ENCODE data around the gene ZNF292.
A peak's percentile ranks its signal among the peaks of the same experiment; 100 is the strongest.
"Not testable (repeated sequence)": the region's sequence is repeated elsewhere in the genome, so short reads cannot be mapped to it uniquely, and the experiment has no call there.

Gene ZNF292

GRCh38 chr6:87181903-87182302 is 26.5 kb downstream of the ZNF292 start:
- Mint-ChIP-seq H3K27ac (peak overlapping the region; percentile 87), H3K4me3 (peak overlapping the region; percentile 70), H3K27me3 (no peaks in the 10 kb centered on the region), H3K36me3 (peaks cover 33% of the 10 kb centered on the region), H3K9me3 (ENCODE audit: low read depth) (no peaks in the 10 kb centered on the region), H3K4me1 (ENCODE audit: low read depth) (peaks cover 83% of the 10 kb centered on the region)

DNA sequence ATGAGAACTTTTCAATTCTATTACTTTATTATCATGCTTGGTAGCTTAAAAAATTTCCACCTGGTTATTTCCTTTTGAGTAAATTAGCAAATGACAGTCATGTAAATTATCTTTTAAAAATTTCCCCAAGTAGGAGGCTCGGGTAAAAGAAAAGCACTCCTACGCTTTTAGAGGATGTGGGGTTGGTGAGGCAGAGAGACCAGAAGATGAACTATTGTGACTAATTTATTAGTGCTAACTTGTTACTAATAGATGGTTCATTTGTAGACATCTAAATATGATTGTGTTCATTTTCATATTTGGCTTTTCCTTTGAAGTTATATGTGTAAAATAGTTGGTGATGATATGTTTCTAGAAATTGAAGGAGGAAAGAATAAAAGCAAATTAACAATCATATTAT is 27.0 kb downstream of the ZNF292 start:
- peak overlapping the region; percentile 70 for H3K4me3 Mint-ChIP-seq

DNA sequence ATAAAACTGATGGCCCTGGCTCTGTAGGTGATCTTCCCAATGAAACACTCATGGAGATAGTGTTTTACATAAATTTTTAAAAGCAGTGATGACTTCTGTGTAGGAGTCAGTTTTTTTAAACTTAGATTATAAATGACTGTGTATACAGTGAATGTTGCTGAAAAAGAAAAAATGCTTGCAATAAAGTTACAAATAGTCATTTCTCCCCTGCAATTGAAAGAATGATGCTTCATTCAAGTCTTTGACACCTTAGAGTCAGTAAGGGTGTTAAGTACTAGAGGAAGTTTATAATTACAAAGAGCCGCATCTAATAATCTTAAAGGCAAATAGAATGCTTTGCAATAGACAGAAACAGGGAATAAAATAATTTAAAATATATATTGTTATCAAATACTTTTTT is 27.6 kb downstream of the ZNF292 start:
- Mint-ChIP-seq H3K9me3 (ENCODE audit: low read depth) (no peaks in the 10 kb centered on the region), H3K4me3 (peak overlapping the region; percentile 46), H3K27ac (peak overlapping the region; percentile 81), H3K27me3 (no peaks in the 10 kb centered on the region), H3K4me1 (ENCODE audit: low read depth) (peaks cover 80% of the 10 kb centered on the region), H3K36me3 (peaks cover 28% of the 10 kb centered on the region)

More for the DNA sequence above, 27.0 kb downstream of the ZNF292 start:
- H3K4me1 Mint-ChIP-seq (ENCODE audit: low read depth), result peaks cover 83% of the 10 kb centered on the region
- H3K27ac Mint-ChIP-seq, result peak overlapping the region; percentile 87
- no peaks in the 10 kb centered on the region for H3K27me3 Mint-ChIP-seq
- no peaks in the 10 kb centered on the region for H3K9me3 Mint-ChIP-seq (ENCODE audit: low read depth)
- H3K36me3 Mint-ChIP-seq, result peaks cover 32% of the 10 kb centered on the region

GRCh38 chr6:87183687-87184086 is 28.3 kb downstream of the ZNF292 start:
- no peaks in the 10 kb centered on the region for H3K27me3 Mint-ChIP-seq
- no peaks in the 10 kb centered on the region for H3K9me3 Mint-ChIP-seq (ENCODE audit: low read depth)
- peak overlapping the region; percentile 54 for H3K27ac Mint-ChIP-seq
- H3K4me1 Mint-ChIP-seq (ENCODE audit: low read depth), result peaks cover 77% of the 10 kb centered on the region
- H3K4me3 Mint-ChIP-seq, result no peak overlapping the region
- peaks cover 27% of the 10 kb centered on the region for H3K36me3 Mint-ChIP-seq

DNA sequence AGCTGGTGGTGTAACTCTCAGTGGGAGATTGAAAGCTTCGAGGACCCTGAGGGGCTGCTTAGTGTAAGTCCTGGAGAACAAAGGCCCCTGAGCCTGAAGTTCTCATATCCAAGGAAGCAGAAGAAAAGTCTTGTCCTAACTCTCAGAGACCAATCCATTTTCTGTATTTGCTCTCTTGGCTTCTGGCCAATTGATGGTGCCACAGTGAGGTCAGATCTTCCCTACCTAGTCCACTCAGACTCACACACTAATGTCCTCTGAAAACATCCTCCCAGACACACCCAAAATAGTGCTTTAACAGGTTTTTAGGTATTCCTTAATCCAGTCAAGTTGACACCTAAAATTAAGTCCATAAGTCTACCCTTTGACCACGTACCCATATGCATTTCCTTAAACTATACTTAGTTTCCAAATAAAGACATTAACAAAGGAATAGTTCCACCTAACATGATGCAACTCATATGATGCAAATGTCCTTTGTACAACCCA is 29.4 kb downstream of the ZNF292 start:
- Mint-ChIP-seq H3K36me3 (peaks cover 26% of the 10 kb centered on the region), H3K9me3 (ENCODE audit: low read depth) (no peaks in the 10 kb centered on the region), H3K27ac (peak overlapping the region; percentile 86), H3K4me1 (ENCODE audit: low read depth) (peaks cover 75% of the 10 kb centered on the region), H3K4me3 (peak overlapping the region; percentile 32), H3K27me3 (no peaks in the 10 kb centered on the region)

DNA sequence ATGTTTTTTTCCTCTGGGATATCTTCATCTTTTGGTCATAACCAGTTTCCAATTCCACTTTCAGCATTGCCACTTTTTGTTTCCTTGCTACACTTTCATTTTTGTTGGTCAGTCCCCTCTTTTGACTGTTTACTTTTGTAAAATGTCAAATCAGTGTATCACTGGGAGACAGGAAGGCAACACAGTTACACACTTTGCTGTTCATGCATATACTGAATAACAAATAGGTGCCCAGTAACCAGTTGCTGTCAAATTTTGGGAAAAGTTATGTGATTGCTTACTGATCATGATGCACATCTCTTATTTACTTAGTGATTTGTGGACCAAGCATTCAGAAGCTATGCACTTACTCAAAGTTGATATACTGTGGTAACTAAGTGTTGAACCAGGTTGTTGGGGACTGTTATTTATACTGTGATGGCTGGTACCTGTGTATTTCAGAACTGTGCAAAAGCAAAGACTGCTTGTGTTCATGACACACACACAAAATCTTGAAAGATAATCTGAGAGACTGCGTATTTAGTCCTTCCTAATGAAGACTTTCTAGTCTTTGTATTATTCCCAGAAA is 41.0 kb downstream of the ZNF292 start:
- peaks cover 78% of the 10 kb centered on the region for H3K4me1 Mint-ChIP-seq (ENCODE audit: low read depth)
- H3K36me3 Mint-ChIP-seq, result peaks cover 7% of the 10 kb centered on the region
- no peaks in the 10 kb centered on the region for H3K27me3 Mint-ChIP-seq
- peak overlapping the region; percentile 12 for H3K4me3 Mint-ChIP-seq
- peak overlapping the region; percentile 47 for H3K27ac Mint-ChIP-seq
- no peaks in the 10 kb centered on the region for H3K9me3 Mint-ChIP-seq (ENCODE audit: low read depth)

GRCh38 chr6:87197547-87197946 is 42.2 kb downstream of the ZNF292 start:
- Mint-ChIP-seq H3K27ac (peak overlapping the region; percentile 47), H3K4me1 (ENCODE audit: low read depth) (peaks cover 80% of the 10 kb centered on the region), H3K9me3 (ENCODE audit: low read depth) (no peaks in the 10 kb centered on the region), H3K27me3 (no peaks in the 10 kb centered on the region), H3K4me3 (peak overlapping the region; percentile 57), H3K36me3 (peaks cover 8% of the 10 kb centered on the region)

DNA sequence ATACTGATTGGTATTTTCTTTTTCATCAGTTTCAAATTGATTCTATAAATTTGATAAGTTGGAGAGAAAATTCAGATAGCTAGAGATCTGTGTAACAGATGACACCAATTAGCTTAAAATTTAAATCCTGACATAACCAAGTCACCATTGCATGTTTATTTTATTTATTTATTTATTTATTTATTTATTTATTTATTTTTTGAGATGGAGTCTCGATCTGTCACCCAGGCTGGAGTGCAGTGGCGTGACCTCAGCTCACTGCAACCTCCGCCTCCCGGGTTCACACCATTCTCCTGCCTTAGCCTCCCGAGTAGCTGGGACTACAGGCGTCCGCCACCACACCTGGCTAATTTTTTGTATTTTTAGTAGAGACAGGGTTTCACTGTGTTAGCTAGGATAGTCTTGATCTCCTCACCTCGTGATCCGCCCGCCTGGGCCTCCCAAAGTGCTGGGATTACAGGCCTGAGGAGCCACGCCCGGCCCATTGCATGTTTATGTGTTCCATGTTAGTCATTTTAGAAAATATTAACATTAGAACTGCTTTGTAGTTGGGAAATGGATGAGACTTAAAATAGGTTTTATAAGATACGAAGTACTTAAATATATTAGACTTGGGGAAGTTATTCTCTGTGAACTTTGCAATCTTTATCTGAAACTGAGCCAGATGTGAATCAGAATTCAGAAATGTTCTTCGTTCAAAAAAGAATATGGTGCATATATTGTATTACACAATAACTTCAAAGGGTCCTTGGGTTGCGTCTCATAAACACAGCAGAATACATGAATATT is 42.9 kb downstream of the ZNF292 start:
- not testable (repeated sequence) for H3K27me3 Mint-ChIP-seq, H3K36me3 Mint-ChIP-seq
- H3K27ac Mint-ChIP-seq, result peak overlapping the region; percentile 89

GRCh38 chr6:87199787-87200186 is 44.4 kb downstream of the ZNF292 start:
- Mint-ChIP-seq H3K9me3 (ENCODE audit: low read depth) (no peaks in the 10 kb centered on the region), H3K27ac (peak overlapping the region; percentile 89), H3K4me1 (ENCODE audit: low read depth) (peaks cover 77% of the 10 kb centered on the region), H3K27me3 (no peaks in the 10 kb centered on the region), H3K4me3 (no peak overlapping the region), H3K36me3 (peaks cover 10% of the 10 kb centered on the region)

More for the DNA sequence above, 42.9 kb downstream of the ZNF292 start:
- peaks cover 76% of the 10 kb centered on the region for H3K4me1 Mint-ChIP-seq (ENCODE audit: low read depth)
- H3K9me3 Mint-ChIP-seq (ENCODE audit: low read depth), result not testable (repeated sequence)
- peak overlapping the region; percentile 57 for H3K4me3 Mint-ChIP-seq

DNA sequence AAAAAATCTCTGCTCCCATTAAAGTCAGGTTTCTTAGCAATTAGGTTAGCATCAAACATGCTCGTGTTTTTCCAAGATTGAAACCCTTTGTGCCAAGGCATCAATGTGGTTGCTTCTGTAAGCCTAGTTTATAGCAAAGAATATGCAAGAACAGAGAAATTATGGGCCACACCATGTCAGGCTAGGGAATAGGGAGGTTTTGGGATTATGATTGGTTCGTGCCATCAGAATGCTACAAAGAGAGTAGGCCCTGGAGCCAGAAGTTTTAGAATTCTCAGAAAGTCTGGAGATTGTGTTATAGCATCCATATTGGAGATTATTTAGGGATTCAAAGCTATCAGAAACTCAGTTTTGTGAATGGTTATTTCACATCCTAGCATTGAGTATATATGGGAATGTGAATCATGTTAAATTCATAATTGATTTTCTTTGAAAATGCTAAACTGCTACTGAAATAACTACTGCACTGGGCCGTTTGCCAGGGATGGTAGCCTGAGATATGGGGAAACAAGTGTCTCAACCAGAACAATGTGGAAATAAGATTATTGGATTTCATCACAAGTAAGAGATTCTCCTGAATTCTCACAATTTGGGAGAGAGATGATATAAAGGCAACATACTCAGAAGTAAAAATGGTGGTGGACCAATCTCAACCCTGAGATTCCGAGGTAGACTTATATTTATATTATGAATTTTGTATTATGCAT is 45.3 kb downstream of the ZNF292 start:
- peaks cover 10% of the 10 kb centered on the region for H3K36me3 Mint-ChIP-seq
- no peaks in the 10 kb centered on the region for H3K27me3 Mint-ChIP-seq
- H3K27ac Mint-ChIP-seq, result peak overlapping the region; percentile 89
- H3K4me3 Mint-ChIP-seq, result no peak overlapping the region
- peaks cover 78% of the 10 kb centered on the region for H3K4me1 Mint-ChIP-seq (ENCODE audit: low read depth)
- no peaks in the 10 kb centered on the region for H3K9me3 Mint-ChIP-seq (ENCODE audit: low read depth)

- Mint-ChIP-seq H3K4me3 (no peak overlapping the region), H3K9me3 (ENCODE audit: low read depth) (no peaks in the 10 kb centered on the region), H3K27ac (peak overlapping the region; percentile 76), H3K27me3 (no peaks in the 10 kb centered on the region), H3K4me1 (ENCODE audit: low read depth) (peaks cover 79% of the 10 kb centered on the region), H3K36me3 (peaks cover 12% of the 10 kb centered on the region)
Observed at GRCh38 chr6:87203448-87204023, 48.2 kb downstream of the ZNF292 start.

- no peak overlapping the region for H3K4me3 Mint-ChIP-seq
- peaks cover 79% of the 10 kb centered on the region for H3K4me1 Mint-ChIP-seq (ENCODE audit: low read depth)
- no peaks in the 10 kb centered on the region for H3K27me3 Mint-ChIP-seq
- H3K27ac Mint-ChIP-seq, result no peak overlapping the region
- H3K9me3 Mint-ChIP-seq (ENCODE audit: low read depth), result no peaks in the 10 kb centered on the region
- H3K36me3 Mint-ChIP-seq, result peaks cover 5% of the 10 kb centered on the region
Observed at GRCh38 chr6:87209812-87210211, 54.4 kb downstream of the ZNF292 start.

DNA sequence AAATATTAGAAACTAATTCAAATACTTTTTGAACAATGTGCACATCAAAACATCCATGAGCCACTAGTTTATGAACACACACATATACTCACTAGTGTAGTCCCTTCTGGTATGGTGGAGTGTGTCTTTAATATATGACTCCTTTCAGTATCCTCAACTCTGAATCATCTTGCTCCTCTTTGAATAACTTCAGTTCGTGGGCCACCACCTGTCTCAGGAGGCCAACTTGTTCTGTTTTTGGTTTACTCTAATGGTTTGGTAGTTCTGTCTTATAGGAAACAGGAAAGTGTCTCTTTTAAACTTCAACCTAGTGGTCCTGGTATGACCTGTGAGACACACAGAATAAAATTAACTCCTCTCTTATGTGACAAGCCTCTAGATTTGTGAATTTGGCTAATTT is 55.6 kb downstream of the ZNF292 start:
- Mint-ChIP-seq H3K27ac (peak overlapping the region; percentile 67), H3K36me3 (peaks cover 5% of the 10 kb centered on the region), H3K4me3 (no peak overlapping the region), H3K27me3 (no peaks in the 10 kb centered on the region), H3K9me3 (ENCODE audit: low read depth) (no peaks in the 10 kb centered on the region), H3K4me1 (ENCODE audit: low read depth) (peaks cover 72% of the 10 kb centered on the region)

DNA sequence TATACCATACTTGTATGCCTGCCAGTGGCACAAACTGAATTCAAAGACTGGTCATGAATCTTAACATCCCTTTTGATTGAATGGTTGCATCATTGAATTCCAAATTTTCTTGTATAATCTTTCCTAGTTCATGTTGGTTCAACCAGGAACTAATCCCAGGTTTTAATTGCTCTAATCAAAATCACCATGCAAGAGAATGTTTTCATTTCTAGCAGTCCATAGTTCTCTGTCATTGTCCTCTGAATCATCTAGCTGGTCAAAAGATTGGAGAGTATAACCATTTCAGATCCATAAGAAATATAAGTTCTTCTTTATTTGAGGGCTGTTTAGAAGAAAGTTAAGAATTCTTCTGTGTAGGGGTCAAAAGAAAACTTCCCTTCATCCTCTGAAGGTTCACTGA is 57.2 kb downstream of the ZNF292 start:
- H3K4me3 Mint-ChIP-seq, result no peak overlapping the region
- peak overlapping the region; percentile 62 for H3K27ac Mint-ChIP-seq
- H3K9me3 Mint-ChIP-seq (ENCODE audit: low read depth), result no peaks in the 10 kb centered on the region
- H3K4me1 Mint-ChIP-seq (ENCODE audit: low read depth), result peaks cover 58% of the 10 kb centered on the region
- H3K27me3 Mint-ChIP-seq, result no peaks in the 10 kb centered on the region
- peaks cover 2% of the 10 kb centered on the region for H3K36me3 Mint-ChIP-seq

GRCh38 chr6:87213364-87213763 is 58.0 kb downstream of the ZNF292 start:
- H3K27ac Mint-ChIP-seq, result peak overlapping the region; percentile 62
- no peak overlapping the region for H3K4me3 Mint-ChIP-seq
- peaks cover 5% of the 10 kb centered on the region for H3K36me3 Mint-ChIP-seq
- H3K27me3 Mint-ChIP-seq, result no peaks in the 10 kb centered on the region
- no peaks in the 10 kb centered on the region for H3K9me3 Mint-ChIP-seq (ENCODE audit: low read depth)
- H3K4me1 Mint-ChIP-seq (ENCODE audit: low read depth), result peaks cover 51% of the 10 kb centered on the region
